Measurements from ENCODE around the gene FRMD3. TPM values are rescaled to one million over a fixed set of nuclear protein-coding genes. Genes with fewer than 3 reads are reported as not detected.

The FRMD3 gene
- total RNA-seq, 4 donors from 2014 or later: 1.8 to 13.3 (median 3.3) TPM

- no peak overlapping the region for H3K27ac ChIP-seq
- DNase-seq: peak; percentile 19 to 39
Observed at GRCh38 chr9:83444110-83444509, 94.1 kb downstream of the FRMD3 start.

GRCh38 chr9:83441390-83441789 is 96.8 kb downstream of the FRMD3 start:
- Histone ChIP-seq H3K36me3 (no peaks in the 10 kb centered on the region), H3K27me3 (no peaks in the 10 kb centered on the region), H3K27ac (peak overlapping the region; percentile 23 to 30), H3K4me1 (no peaks in the 10 kb centered on the region), H3K9me3 (no peaks in the 10 kb centered on the region), H3K4me3 (no peak overlapping the region)
- intact Hi-C loops (cut with DNase I; ENCODE audit: low total_unique reads): no loop called here
- TF ChIP-seq CTCF (IDR thresholded peaks at IDR 0.05) (no peak), POLR2A (IDR thresholded peaks at IDR 0.05) (no peak)
- peak in 1 of 2 donors; percentile 58 for DNase-seq

More at GRCh38 chr9:83444110-83444509, 94.1 kb downstream of the FRMD3 start:
- H3K36me3 ChIP-seq: no peaks in the 10 kb centered on the region
- no peaks in the 10 kb centered on the region for H3K4me1 ChIP-seq
- intact Hi-C loops (cut with DNase I; ENCODE audit: low total_unique reads): no loop called here
- TF ChIP-seq CTCF (IDR thresholded peaks at IDR 0.05) (no peak), POLR2A (IDR thresholded peaks at IDR 0.05) (no peak)
- H3K9me3 ChIP-seq: no peaks in the 10 kb centered on the region
- H3K27me3 ChIP-seq: no peaks in the 10 kb centered on the region
- no peak overlapping the region for H3K4me3 ChIP-seq

GRCh38 chr9:83440641-83441040 is 97.6 kb downstream of the FRMD3 start:
- Histone ChIP-seq H3K4me1 (no peaks in the 10 kb centered on the region), H3K27ac (no peak overlapping the region)
- intact Hi-C loops (cut with DNase I; ENCODE audit: low total_unique reads): no loop called here

GRCh38 chr9:83435301-83435700 is 102.9 kb downstream of the FRMD3 start:
- DNase-seq: no peak
- no peaks in the 10 kb centered on the region for H3K36me3 ChIP-seq

More at GRCh38 chr9:83440641-83441040, 97.6 kb downstream of the FRMD3 start:
- DNase-seq: no peak
- Histone ChIP-seq H3K9me3 (no peaks in the 10 kb centered on the region), H3K36me3 (no peaks in the 10 kb centered on the region), H3K4me3 (no peak overlapping the region), H3K27me3 (no peaks in the 10 kb centered on the region)
- TF ChIP-seq POLR2A (IDR thresholded peaks at IDR 0.05): no peak

GRCh38 chr9:83434254-83434653 is 103.9 kb downstream of the FRMD3 start:
- Histone ChIP-seq H3K4me3 (no peak overlapping the region), H3K36me3 (no peaks in the 10 kb centered on the region), H3K4me1 (peaks cover 0 to 6% of the 10 kb centered on the region in 2 donors), H3K27ac (no peak overlapping the region), H3K9me3 (no peaks in the 10 kb centered on the region), H3K27me3 (no peaks in the 10 kb centered on the region)
- intact Hi-C loops (cut with DNase I; ENCODE audit: low total_unique reads): no loop called here
- TF ChIP-seq CTCF (IDR thresholded peaks at IDR 0.05) (no peak), POLR2A (IDR thresholded peaks at IDR 0.05) (no peak)
- no peak for DNase-seq

More at GRCh38 chr9:83435301-83435700, 102.9 kb downstream of the FRMD3 start:
- TF ChIP-seq POLR2A (IDR thresholded peaks at IDR 0.05) (no peak), CTCF (IDR thresholded peaks at IDR 0.05) (no peak)
- no peaks in the 10 kb centered on the region for H3K9me3 ChIP-seq
- intact Hi-C loops (cut with DNase I; ENCODE audit: low total_unique reads): no loop called here
- no peaks in the 10 kb centered on the region for H3K27me3 ChIP-seq
- H3K27ac ChIP-seq: no peak overlapping the region
- no peak overlapping the region for H3K4me3 ChIP-seq
- peaks cover 0 to 6% of the 10 kb centered on the region in 2 donors for H3K4me1 ChIP-seq

GRCh38 chr9:83433846-83434245 is 104.4 kb downstream of the FRMD3 start:
- intact Hi-C loops (cut with DNase I; ENCODE audit: low total_unique reads): no loop called here
- DNase-seq: no peak
- no peaks in the 10 kb centered on the region for H3K9me3 ChIP-seq
- TF ChIP-seq POLR2A (IDR thresholded peaks at IDR 0.05) (no peak), CTCF (IDR thresholded peaks at IDR 0.05) (no peak)
- no peaks in the 10 kb centered on the region for H3K36me3 ChIP-seq
- H3K4me3 ChIP-seq: no peak overlapping the region
- no peaks in the 10 kb centered on the region for H3K27me3 ChIP-seq
- H3K27ac ChIP-seq: no peak overlapping the region
- H3K4me1 ChIP-seq: peaks cover 0 to 6% of the 10 kb centered on the region in 2 donors
